Measurements from ENCODE around the gene KPRP.

DNA sequence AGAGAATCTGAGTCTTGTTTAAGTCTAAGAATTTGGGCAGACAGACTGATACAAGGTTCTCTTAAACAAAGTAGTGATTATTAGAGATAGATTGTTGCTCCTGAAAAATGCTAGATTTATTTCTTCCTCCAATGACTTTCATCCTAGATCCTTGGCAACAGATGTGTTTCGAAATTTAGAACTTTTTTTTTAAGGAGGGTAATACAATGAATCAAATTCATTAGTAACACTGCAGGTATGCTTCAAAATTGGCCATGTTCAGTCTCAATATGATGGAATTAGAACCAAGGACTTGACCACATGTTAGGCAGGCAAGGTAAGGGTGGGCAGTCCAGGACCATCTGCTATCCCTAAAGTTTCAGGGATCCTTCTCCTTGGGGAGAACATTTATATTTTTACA, 12.6 kb downstream of the KPRP start:
- no peak for TF ChIP-seq POLR2A (IDR thresholded peaks at IDR 0.05)
- TF ChIP-seq, protein P1, sequence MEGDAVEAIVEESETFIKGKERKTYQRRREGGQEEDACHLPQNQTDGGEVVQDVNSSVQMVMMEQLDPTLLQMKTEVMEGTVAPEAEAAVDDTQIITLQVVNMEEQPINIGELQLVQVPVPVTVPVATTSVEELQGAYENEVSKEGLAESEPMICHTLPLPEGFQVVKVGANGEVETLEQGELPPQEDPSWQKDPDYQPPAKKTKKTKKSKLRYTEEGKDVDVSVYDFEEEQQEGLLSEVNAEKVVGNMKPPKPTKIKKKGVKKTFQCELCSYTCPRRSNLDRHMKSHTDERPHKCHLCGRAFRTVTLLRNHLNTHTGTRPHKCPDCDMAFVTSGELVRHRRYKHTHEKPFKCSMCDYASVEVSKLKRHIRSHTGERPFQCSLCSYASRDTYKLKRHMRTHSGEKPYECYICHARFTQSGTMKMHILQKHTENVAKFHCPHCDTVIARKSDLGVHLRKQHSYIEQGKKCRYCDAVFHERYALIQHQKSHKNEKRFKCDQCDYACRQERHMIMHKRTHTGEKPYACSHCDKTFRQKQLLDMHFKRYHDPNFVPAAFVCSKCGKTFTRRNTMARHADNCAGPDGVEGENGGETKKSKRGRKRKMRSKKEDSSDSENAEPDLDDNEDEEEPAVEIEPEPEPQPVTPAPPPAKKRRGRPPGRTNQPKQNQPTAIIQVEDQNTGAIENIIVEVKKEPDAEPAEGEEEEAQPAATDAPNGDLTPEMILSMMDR (IDR thresholded peaks at IDR 0.05): no peak
